SK-N-SH treated with all-trans-retinoic acid at 6 μM for 48 hours (cell line): Measurements from ENCODE around the gene RSAD1.
A peak's percentile ranks its signal among the peaks of the same experiment; 100 is the strongest.

Experiments used
- ATAC-seq: fragments of 200-7000 bp; cut with Tn5 transposase; 3 replicates; pipeline ENCODE4 v1.9.1; 2020; ENCODE audit warnings: mild to moderate bottlenecking, moderate library complexity
- ARNTL ChIP-seq: fragments of 450-650 bp; formaldehyde crosslinking; IDR thresholded peaks from 2 replicates; pipeline ENCODE4 v1.5.0; 2020; ENCODE audit warnings: low read depth, mild to moderate bottlenecking, moderate library complexity, borderline replicate concordance
- ESRRG ChIP-seq: fragments of 250-450 bp; sonication (Bioruptor Pico); IDR thresholded peaks from 2 replicates; pipeline ENCODE4 v1.6.1; 2021; ENCODE audit warnings: mild to moderate bottlenecking
- GLIS3 ChIP-seq: fragments of 250-450 bp; sonication (Bioruptor Pico); IDR thresholded peaks from 2 replicates; pipeline ENCODE4 v1.5.0; 2020; ENCODE audit warnings: mild to moderate bottlenecking, moderate library complexity
- ISL1 ChIP-seq: fragments of 250-450 bp; sonication (Bioruptor Pico); IDR thresholded peaks from 2 replicates; pipeline ENCODE4 v2.1.2; 2022; ENCODE audit warnings: mild to moderate bottlenecking, moderate library complexity
- OSR1 ChIP-seq: fragments of 250-450 bp; sonication (Bioruptor Pico); IDR thresholded peaks from 2 replicates; pipeline ENCODE4 v1.8.0; 2022; ENCODE audit warnings: moderate library complexity, mild to moderate bottlenecking, inconsistent platforms
- PPARA ChIP-seq: fragments of 250-450 bp; sonication (Bioruptor Pico); IDR thresholded peaks from 2 replicates; pipeline ENCODE4 v1.5.0; 2020; ENCODE audit warnings: mild to moderate bottlenecking, borderline replicate concordance
- RARB ChIP-seq: fragments of 250-450 bp; sonication (Bioruptor Pico); IDR thresholded peaks from 2 replicates; pipeline ENCODE4 v1.8.0; 2021; ENCODE audit warnings: mild to moderate bottlenecking, moderate library complexity
- SNAI2 ChIP-seq: fragments of 250-450 bp; sonication (Bioruptor Pico); IDR thresholded peaks from 2 replicates; pipeline ENCODE4 v1.5.0; 2020; ENCODE audit warnings: mild to moderate bottlenecking, moderate library complexity
- TCF4 ChIP-seq: fragments of 250-450 bp; sonication (Bioruptor Pico); IDR thresholded peaks from 2 replicates; pipeline ENCODE4 v1.8.0; 2021; ENCODE audit warnings: mild to moderate bottlenecking, moderate library complexity, borderline replicate concordance
- TOX ChIP-seq: fragments of 250-450 bp; sonication (Bioruptor Pico); IDR thresholded peaks from 2 replicates; pipeline ENCODE4 v1.8.0; 2021; ENCODE audit warnings: mild to moderate bottlenecking, moderate library complexity, borderline replicate concordance
- ZC3H10 ChIP-seq: fragments of 250-450 bp; sonication (Bioruptor Pico); IDR thresholded peaks from 2 replicates; pipeline ENCODE4 v1.5.1; 2021; ENCODE audit warnings: mild to moderate bottlenecking, moderate library complexity
- ZFP3 ChIP-seq: fragments of 250-450 bp; sonication (Bioruptor Pico); IDR thresholded peaks from 2 replicates; pipeline ENCODE4 v1.5.0; 2020; ENCODE audit warnings: mild to moderate bottlenecking, moderate library complexity
- ZFP30 ChIP-seq: fragments of 450-650 bp; formaldehyde crosslinking; IDR thresholded peaks from 2 replicates; pipeline ENCODE4 v1.5.0; 2022; ENCODE audit warnings: mild to moderate bottlenecking, moderate library complexity
- ZNF565 ChIP-seq: fragments of 450-650 bp; formaldehyde crosslinking; conservative IDR thresholded peaks from 2 replicates; pipeline ENCODE4 v1.5.0; 2020; ENCODE audit warnings: low read depth, mild to moderate bottlenecking, moderate library complexity
- ZNF70 ChIP-seq: fragments of 450-650 bp; formaldehyde crosslinking; IDR thresholded peaks from 2 replicates; pipeline ENCODE4 v1.5.0; 2020; ENCODE audit warnings: mild to moderate bottlenecking, moderate library complexity
- ZNF8 ChIP-seq: fragments of 450-650 bp; formaldehyde crosslinking; IDR thresholded peaks from 2 replicates; pipeline ENCODE4 v1.5.0; 2020; ENCODE audit warnings: mild to moderate bottlenecking, moderate library complexity
- TF ChIP-seq, protein P1 (sequence below): fragments of 250-450 bp; sonication (Bioruptor Pico); IDR thresholded peaks from 2 replicates; pipeline ENCODE4 v1.8.0; 2020; ENCODE audit warnings: mild to moderate bottlenecking, moderate library complexity, borderline replicate concordance
- TF ChIP-seq, protein P2 (sequence below): fragments of 250-450 bp; sonication (Bioruptor Pico); IDR thresholded peaks from 2 replicates; pipeline ENCODE4 v1.5.1; 2020; ENCODE audit warnings: low read depth, mild to moderate bottlenecking, moderate library complexity
- TF ChIP-seq, protein P3 (sequence below): fragments of 250-450 bp; sonication (Bioruptor Pico); IDR thresholded peaks from 2 replicates; pipeline ENCODE4 v1.5.1; 2021; ENCODE audit warnings: mild to moderate bottlenecking, moderate library complexity
- TF ChIP-seq, protein P4 (sequence below): fragments of 250-450 bp; sonication (Bioruptor Pico); IDR thresholded peaks from 2 replicates; pipeline ENCODE4 v1.5.0; 2020; ENCODE audit warnings: mild to moderate bottlenecking, moderate library complexity

RSAD1 gene

DNA sequence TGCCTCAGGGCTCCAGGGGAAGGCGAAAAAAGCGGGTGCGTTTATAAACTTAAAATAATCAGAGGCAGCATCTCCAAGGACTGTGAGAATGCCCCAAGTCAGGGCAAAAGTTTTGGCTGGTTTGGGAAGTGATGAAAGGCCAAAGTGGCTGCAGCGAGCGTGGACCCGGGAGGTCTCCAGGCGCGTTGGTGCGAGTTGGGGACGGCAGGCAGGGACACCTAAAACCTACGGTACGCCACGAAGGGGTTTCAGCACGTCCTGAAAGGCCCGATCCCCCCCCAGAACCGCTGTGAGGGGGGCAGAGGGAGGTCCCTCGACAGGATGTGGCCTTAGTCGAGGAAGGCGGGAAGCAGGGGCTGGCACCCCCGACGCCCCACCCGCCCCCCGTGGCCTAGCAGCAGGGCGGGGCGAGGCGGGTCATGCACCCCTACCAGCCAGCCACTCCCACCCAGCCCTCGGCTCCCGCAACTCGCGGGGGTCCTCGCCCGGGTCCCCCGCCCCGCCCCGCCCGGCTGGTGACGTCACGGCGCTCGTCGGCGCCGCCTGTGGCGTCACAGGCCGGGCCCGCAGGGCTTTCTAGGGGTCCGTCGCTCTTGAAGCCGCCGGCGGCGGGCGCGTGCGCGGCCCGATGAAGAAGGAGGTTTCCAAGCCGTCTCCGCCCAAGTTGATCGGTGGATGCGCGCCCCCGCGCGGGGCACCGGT lies 29.4 kb downstream of the RSAD1 start, which contains the start of gene MYCBPAP (continued):
- TF ChIP-seq, protein P1, sequence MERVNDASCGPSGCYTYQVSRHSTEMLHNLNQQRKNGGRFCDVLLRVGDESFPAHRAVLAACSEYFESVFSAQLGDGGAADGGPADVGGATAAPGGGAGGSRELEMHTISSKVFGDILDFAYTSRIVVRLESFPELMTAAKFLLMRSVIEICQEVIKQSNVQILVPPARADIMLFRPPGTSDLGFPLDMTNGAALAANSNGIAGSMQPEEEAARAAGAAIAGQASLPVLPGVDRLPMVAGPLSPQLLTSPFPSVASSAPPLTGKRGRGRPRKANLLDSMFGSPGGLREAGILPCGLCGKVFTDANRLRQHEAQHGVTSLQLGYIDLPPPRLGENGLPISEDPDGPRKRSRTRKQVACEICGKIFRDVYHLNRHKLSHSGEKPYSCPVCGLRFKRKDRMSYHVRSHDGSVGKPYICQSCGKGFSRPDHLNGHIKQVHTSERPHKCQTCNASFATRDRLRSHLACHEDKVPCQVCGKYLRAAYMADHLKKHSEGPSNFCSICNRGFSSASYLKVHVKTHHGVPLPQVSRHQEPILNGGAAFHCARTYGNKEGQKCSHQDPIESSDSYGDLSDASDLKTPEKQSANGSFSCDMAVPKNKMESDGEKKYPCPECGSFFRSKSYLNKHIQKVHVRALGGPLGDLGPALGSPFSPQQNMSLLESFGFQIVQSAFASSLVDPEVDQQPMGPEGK (CRISPR knock-in tag) = no peak
- no peak for TF ChIP-seq PPARA
- TF ChIP-seq, protein P2, sequence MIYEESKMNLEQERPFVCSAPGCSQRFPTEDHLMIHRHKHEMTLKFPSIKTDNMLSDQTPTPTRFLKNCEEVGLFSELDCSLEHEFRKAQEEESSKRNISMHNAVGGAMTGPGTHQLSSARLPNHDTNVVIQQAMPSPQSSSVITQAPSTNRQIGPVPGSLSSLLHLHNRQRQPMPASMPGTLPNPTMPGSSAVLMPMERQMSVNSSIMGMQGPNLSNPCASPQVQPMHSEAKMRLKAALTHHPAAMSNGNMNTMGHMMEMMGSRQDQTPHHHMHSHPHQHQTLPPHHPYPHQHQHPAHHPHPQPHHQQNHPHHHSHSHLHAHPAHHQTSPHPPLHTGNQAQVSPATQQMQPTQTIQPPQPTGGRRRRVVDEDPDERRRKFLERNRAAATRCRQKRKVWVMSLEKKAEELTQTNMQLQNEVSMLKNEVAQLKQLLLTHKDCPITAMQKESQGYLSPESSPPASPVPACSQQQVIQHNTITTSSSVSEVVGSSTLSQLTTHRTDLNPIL = no peak
- TF ChIP-seq GLIS3 = no peak
- no peak for TF ChIP-seq ISL1
- TF ChIP-seq ZNF565 (CRISPR knock-in tag) = no peak
- no peak for TF ChIP-seq TCF4
- TF ChIP-seq, protein P3, sequence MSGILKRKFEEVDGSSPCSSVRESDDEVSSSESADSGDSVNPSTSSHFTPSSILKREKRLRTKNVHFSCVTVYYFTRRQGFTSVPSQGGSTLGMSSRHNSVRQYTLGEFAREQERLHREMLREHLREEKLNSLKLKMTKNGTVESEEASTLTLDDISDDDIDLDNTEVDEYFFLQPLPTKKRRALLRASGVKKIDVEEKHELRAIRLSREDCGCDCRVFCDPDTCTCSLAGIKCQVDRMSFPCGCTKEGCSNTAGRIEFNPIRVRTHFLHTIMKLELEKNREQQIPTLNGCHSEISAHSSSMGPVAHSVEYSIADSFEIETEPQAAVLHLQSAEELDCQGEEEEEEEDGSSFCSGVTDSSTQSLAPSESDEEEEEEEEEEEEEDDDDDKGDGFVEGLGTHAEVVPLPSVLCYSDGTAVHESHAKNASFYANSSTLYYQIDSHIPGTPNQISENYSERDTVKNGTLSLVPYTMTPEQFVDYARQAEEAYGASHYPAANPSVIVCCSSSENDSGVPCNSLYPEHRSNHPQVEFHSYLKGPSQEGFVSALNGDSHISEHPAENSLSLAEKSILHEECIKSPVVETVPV (CRISPR knock-in tag) = no peak
- no peak for TF ChIP-seq SNAI2
- TF ChIP-seq ZC3H10 (CRISPR knock-in tag) = no peak

DNA sequence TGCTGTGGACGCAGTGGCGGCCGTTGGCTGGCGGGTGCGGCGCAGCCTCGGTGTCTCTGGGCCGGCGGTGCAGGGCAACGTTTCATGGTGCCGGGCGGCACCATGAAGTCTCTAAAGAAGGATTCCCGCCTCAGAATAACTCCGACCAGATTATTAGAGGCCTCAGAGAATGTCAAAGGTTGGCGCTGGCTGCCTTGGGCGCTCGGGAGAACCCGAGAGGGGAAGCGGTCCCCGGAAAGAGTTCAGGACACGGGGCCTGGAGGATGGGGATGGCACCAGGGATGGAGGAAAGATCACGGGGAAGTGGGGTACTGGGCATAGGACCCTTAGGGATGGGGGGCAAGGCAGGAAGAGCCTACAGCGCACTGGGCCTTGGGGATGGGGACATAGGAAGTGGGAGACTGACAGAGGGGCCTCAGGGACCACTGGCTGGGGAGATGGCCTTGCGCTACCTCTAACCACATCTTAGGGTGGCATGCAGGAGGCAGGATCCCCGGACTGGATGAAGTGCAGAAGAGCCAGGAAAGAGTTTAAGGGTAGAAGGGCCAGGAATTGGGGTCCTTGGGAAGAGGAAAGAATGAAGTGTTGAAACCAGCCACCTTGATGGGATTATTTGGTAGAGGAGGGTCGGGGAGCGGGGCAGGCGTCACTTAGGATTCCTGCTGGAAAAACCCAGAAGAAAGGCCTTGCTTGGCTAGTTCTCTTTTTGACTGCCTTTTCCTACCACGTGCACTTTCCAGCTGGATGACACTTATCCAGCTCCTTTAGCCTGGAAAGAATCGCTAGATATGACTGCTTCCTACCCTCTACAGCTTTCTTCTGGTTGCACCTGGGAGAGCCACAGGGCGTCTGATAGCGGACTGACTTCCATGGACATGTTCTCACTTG lies 30.2 kb downstream of the RSAD1 start:
- TF ChIP-seq SNAI2 = no peak
- peak; percentile 66; the same call in 1 of the 2 replicates for TF ChIP-seq ZFP3 (CRISPR knock-in tag)
- no peak for TF ChIP-seq GLIS3
- peak; percentile 20; the same call in 2 of the 3 replicates for ATAC-seq

DNA sequence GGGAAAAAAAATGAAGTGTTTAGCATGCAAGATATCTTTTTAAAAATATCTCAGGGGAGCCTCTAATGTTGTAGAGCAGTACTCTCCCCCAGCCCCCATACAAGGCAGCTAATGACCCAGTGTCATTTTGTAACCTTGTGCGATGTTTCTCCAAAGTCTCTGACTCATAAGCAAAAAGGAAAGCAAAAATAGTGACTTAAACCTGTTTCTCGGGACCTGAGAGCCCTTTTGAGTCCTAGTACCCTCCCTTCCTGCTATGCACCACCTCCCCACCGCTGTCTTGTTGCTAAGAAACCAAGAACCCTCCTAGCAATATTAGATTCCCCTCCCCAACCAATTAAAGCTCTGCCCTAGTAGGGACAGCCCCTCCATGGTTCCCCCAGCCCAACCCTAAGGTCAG lies 32.4 kb downstream of the RSAD1 start:
- no peak for TF ChIP-seq GLIS3
- no peak for TF ChIP-seq PPARA
- TF ChIP-seq OSR1 (CRISPR knock-in tag) = no peak
- no peak for TF ChIP-seq ZC3H10 (CRISPR knock-in tag)
- no peak for TF ChIP-seq TOX (CRISPR knock-in tag)
- TF ChIP-seq, protein P1 (CRISPR knock-in tag) = no peak
- no peak for TF ChIP-seq ZNF8 (CRISPR knock-in tag)
- TF ChIP-seq, protein P2 = no peak
- TF ChIP-seq ZNF70 (CRISPR knock-in tag) = no peak
- no peak for TF ChIP-seq SNAI2
- TF ChIP-seq ARNTL (CRISPR knock-in tag) = no peak
- TF ChIP-seq, protein P3 (CRISPR knock-in tag) = no peak
- TF ChIP-seq ISL1 = no peak
- no peak for TF ChIP-seq RARB (CRISPR knock-in tag)
- TF ChIP-seq ESRRG = no peak
- no peak for TF ChIP-seq ZFP30 (CRISPR knock-in tag)
- TF ChIP-seq, protein P4, sequence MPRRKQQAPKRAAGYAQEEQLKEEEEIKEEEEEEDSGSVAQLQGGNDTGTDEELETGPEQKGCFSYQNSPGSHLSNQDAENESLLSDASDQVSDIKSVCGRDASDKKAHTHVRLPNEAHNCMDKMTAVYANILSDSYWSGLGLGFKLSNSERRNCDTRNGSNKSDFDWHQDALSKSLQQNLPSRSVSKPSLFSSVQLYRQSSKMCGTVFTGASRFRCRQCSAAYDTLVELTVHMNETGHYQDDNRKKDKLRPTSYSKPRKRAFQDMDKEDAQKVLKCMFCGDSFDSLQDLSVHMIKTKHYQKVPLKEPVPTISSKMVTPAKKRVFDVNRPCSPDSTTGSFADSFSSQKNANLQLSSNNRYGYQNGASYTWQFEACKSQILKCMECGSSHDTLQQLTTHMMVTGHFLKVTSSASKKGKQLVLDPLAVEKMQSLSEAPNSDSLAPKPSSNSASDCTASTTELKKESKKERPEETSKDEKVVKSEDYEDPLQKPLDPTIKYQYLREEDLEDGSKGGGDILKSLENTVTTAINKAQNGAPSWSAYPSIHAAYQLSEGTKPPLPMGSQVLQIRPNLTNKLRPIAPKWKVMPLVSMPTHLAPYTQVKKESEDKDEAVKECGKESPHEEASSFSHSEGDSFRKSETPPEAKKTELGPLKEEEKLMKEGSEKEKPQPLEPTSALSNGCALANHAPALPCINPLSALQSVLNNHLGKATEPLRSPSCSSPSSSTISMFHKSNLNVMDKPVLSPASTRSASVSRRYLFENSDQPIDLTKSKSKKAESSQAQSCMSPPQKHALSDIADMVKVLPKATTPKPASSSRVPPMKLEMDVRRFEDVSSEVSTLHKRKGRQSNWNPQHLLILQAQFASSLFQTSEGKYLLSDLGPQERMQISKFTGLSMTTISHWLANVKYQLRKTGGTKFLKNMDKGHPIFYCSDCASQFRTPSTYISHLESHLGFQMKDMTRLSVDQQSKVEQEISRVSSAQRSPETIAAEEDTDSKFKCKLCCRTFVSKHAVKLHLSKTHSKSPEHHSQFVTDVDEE (CRISPR knock-in tag) = no peak
- no peak for TF ChIP-seq ZNF565 (CRISPR knock-in tag)
- no peak for ATAC-seq
